HUES64 (cell line): ENCODE results near the gene ALDH8A1.

ENCODE experiments used
- H3K27ac ChIP-seq: 2 replicates; pipeline ENCODE4 v1.7.0; 2013; ENCODE audit warnings: low read depth, low read length, inconsistent platforms
- H3K27me3 ChIP-seq: 2 replicates; pipeline ENCODE4 v1.6.1; 2013; ENCODE audit warnings: mild to moderate bottlenecking, low read length; ENCODE audit not compliant: insufficient read depth
- H3K36me3 ChIP-seq: 2 replicates; pipeline ENCODE4 v1.6.1; 2013; ENCODE audit warnings: mild to moderate bottlenecking, low read length; ENCODE audit not compliant: insufficient read depth
- H3K4me1 ChIP-seq: 2 replicates; pipeline ENCODE4 v1.6.1; 2013; ENCODE audit warnings: mild to moderate bottlenecking, low read length, moderate library complexity; ENCODE audit not compliant: insufficient read depth
- H3K4me3 ChIP-seq: 2 replicates; pipeline ENCODE4 v1.5.1; 2013; ENCODE audit warnings: mild to moderate bottlenecking, low read length, moderate library complexity
- H3K9ac ChIP-seq: 2 replicates; pipeline ENCODE4 v1.6.1; 2013; ENCODE audit warnings: mild to moderate bottlenecking, low read depth, low read length
- H3K9me3 ChIP-seq: 2 replicates; pipeline ENCODE4 v1.6.1; 2013; ENCODE audit warnings: low read depth, low read length; ENCODE audit not compliant: insufficient read depth
- WGBS: fragments of 150-250, 120-280 bp; methylation state at CpG from one replicate; pipeline ENCODE4 v1.1.7; 2013; ENCODE audit warnings: missing lambda C conversion rate; 5-methylcytosine and 5-hydroxymethylcytosine counted together

ALDH8A1 gene

DNA sequence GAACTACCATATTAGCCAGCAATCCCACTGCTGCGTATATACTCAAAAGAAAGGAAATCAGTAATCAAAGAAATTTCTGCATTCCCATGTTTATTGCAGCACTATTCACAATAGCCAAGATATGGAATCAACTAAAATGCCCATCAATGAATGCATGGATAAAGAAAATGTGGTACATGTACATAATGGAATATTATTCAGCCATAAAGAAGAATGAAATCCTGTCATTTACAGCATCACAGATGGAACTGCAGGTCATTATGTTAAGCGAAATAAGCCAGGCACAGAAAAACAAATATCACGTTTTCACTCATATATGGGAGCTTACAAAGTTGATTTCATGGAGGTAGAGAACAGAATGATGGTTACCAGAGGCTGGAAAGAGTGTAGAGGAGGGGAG is 65.1 kb downstream of the ALDH8A1 start:
- Histone ChIP-seq H3K4me3 (no peak overlapping the region), H3K9ac (no peak overlapping the region), H3K27me3 (no peaks in the 10 kb centered on the region), H3K4me1 (no peaks in the 10 kb centered on the region), H3K27ac (no peak overlapping the region), H3K9me3 (no peaks in the 10 kb centered on the region), H3K36me3 (no peaks in the 10 kb centered on the region)
- WGBS, result 95% methylated on average over 3 of the region's 3 CpGs

DNA sequence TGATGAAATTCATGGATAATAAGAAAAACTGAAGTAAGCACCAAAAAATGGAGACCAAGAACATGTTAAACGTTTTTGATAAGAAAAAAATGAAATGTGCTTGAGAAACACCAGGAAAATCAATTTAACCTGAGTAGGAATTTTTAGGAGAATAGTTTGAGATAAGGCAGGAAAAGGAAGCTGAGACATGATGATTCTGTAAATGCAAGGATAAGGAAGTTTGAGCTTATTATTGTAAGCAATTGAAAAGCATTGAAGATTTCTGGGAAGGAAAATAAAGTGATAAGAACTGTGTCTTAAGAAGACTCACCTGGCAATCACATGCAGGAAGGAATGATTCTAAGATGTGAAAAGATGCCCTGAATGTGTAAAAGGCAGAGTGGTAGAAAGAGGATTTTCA is 66.6 kb downstream of the ALDH8A1 start:
- H3K4me1 ChIP-seq, result no peaks in the 10 kb centered on the region
- 76% methylated on average over 1 of the region's 1 CpG for WGBS
- no peaks in the 10 kb centered on the region for H3K36me3 ChIP-seq
- H3K27me3 ChIP-seq, result no peaks in the 10 kb centered on the region
- no peak overlapping the region for H3K27ac ChIP-seq
- H3K4me3 ChIP-seq, result no peak overlapping the region
- no peaks in the 10 kb centered on the region for H3K9me3 ChIP-seq
- H3K9ac ChIP-seq, result no peak overlapping the region

DNA sequence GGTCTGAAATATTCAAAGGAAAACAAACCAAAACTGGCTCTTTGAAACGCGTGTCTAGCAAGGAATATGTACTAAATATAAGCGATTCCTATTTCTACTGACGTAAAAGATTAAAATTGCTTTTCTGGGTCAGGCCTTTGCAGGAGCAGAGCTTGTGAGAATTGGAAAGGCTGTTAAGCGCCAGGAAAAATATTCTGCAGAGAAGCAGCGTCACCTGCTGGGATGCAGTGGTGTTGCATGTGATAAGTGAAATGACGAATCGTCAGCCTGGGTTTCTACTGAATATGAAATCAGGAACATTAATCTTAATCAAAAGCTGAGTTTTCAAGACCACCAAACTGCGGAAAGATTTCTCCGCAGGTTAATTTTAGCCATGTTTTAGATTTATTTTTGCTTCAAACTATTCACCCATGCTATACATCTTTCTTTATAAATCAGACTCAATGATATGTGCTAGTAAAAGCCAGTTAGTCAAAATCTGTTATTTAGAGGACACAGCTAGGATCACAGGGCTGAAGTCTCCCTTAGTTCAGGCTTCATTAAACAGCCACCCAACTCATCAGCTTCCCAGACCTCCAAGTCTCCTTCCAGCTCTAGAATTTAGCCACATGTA is 67.4 kb downstream of the ALDH8A1 start:
- H3K4me1 ChIP-seq, result no peaks in the 10 kb centered on the region
- H3K27me3 ChIP-seq, result no peaks in the 10 kb centered on the region
- H3K27ac ChIP-seq, result no peak overlapping the region
- WGBS, result 23% methylated on average over 10 of the region's 10 CpGs
- no peak overlapping the region for H3K9ac ChIP-seq
- no peaks in the 10 kb centered on the region for H3K9me3 ChIP-seq
- H3K36me3 ChIP-seq, result no peaks in the 10 kb centered on the region
- H3K4me3 ChIP-seq, result no peak overlapping the region

DNA sequence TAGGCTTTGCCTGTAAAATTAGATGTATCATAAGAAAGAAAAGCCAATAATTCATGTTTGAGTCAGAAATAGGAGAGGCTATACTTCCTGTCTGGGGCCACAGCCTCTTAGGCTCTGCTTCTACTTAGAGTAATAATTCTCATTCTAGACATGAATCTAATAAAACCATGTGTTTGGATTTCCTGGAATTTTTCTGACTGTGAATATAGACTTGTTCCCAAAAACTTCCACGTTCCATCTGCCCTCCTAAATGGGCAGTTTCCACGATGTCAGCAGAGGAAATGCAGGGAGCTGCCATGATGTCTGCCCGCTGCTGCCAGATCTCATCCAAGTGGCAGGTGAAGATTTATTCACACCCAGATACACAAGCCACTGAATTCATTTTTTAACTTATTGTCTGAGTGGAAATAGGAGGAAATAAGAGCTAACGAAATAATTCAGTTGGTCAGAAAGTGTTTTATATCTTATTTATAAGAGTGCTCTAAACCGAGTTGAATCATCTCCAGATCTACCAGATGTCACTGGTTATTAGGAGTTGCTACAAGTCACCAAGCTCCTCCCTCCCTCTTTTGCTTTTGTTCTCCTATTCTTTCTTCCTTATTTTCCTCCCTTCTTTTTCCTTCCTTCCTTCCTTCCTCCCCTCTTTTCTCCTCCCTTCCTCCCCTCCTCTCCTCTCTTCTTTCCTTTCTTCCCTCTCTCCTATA is 69.3 kb downstream of the ALDH8A1 start:
- H3K9ac ChIP-seq, result no peak overlapping the region
- H3K27ac ChIP-seq, result no peak overlapping the region
- WGBS, result 90% methylated on average over 4 of the region's 5 CpGs
- H3K4me3 ChIP-seq, result no peak overlapping the region
- H3K4me1 ChIP-seq, result no peaks in the 10 kb centered on the region
- no peaks in the 10 kb centered on the region for H3K36me3 ChIP-seq
- H3K9me3 ChIP-seq, result peaks cover 5% of the 10 kb centered on the region; the same call in 1 of the 2 replicates
- H3K27me3 ChIP-seq, result no peaks in the 10 kb centered on the region

DNA sequence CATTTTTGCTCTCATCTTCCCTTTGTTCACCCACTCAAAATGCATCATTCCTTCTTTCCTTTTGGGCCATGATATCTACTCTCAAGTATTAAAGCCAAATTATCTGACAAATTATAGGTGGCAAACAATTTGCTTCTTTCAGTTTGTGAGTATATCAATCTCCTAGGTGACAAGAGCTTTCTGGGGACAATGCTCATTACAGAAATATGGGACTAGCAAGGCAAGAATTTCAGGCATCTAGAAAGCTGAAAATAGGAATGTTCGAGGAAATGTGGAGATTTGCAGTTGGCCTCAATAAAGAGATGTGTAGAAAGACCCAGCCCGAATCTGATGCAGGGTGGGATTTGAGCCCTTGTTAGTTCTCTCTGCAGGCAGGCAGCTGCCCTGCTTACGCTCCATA is 71.8 kb downstream of the ALDH8A1 start:
- Histone ChIP-seq H3K4me3 (no peak overlapping the region), H3K9ac (no peak overlapping the region), H3K4me1 (no peaks in the 10 kb centered on the region), H3K27ac (no peak overlapping the region), H3K36me3 (no peaks in the 10 kb centered on the region), H3K27me3 (no peaks in the 10 kb centered on the region), H3K9me3 (peaks cover 13% of the 10 kb centered on the region; the same call in 1 of the 2 replicates)
- WGBS, result 89% methylated on average over 3 of the region's 3 CpGs

DNA sequence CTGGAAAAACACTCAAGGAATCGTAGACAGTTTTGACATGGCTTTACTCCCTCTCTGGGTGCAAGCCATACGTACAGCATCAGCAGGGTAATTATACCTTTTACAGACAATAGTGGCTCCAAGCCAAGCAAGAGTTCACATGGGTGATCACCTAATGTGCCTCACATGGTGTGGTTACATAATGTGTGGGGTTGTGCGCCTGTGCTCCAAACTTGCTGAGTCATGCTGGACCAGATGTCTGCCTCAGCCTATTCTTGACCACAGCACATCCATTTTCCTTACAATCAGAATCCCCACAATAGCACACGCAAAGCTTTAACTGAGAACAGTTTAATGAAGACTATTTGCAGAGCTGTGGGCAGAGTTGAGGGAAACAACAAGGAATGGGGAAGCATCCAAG is 74.5 kb downstream of the ALDH8A1 start:
- H3K36me3 ChIP-seq, result no peaks in the 10 kb centered on the region
- WGBS, result 97% methylated on average over 4 of the region's 4 CpGs
- no peak overlapping the region for H3K9ac ChIP-seq
- H3K4me3 ChIP-seq, result no peak overlapping the region
- peaks cover 13% of the 10 kb centered on the region; the same call in 1 of the 2 replicates for H3K9me3 ChIP-seq
- H3K27ac ChIP-seq, result no peak overlapping the region
- no peaks in the 10 kb centered on the region for H3K27me3 ChIP-seq
- no peaks in the 10 kb centered on the region for H3K4me1 ChIP-seq

DNA sequence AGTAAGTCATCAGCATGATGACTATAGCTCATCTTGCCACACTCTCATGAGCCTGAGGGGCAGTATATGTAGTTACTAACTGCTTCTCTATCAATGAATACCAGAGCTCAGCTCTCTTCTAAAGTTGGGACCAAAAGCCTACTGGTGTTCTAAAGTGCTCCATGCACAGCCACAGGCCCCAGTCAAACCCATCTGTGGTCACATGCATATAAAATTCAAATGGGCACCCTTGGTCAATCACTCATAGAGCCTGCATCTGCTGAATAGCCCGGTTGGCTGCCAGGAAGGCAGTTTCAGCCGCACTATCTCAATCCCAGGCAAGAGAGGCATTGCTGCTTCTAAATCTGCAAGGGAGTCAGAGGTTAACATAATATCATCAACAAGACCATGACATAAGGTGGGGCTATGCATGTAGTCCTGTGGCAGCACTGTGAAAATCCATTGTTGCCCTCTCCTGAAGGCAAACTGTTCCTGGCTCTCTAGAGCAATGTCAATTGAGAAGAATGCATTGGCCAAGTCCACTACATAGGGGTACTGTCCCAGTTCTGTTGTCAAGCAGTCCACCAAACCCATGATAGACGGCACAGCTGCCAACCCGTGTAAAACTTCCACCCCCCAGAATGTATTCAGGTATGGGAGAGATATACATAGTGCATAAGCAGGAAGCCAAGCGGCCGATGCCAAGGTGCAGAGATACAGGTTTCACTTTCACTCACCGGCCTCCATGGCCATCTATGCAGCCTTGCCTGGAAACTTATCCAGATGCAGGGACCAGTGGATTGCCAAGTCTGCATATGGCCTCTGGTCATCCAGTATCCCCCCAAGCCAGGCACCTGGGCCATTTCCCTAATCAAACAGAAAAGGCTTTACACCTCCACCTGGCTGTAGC is 76.2 kb downstream of the ALDH8A1 start:
- Histone ChIP-seq H3K27ac (no peak overlapping the region), H3K36me3 (no peaks in the 10 kb centered on the region), H3K9ac (no peak overlapping the region), H3K4me1 (no peaks in the 10 kb centered on the region), H3K27me3 (no peaks in the 10 kb centered on the region), H3K9me3 (peaks cover 13% of the 10 kb centered on the region; the same call in 1 of the 2 replicates), H3K4me3 (no peak overlapping the region)
- 99% methylated on average over 7 of the region's 7 CpGs for WGBS

DNA sequence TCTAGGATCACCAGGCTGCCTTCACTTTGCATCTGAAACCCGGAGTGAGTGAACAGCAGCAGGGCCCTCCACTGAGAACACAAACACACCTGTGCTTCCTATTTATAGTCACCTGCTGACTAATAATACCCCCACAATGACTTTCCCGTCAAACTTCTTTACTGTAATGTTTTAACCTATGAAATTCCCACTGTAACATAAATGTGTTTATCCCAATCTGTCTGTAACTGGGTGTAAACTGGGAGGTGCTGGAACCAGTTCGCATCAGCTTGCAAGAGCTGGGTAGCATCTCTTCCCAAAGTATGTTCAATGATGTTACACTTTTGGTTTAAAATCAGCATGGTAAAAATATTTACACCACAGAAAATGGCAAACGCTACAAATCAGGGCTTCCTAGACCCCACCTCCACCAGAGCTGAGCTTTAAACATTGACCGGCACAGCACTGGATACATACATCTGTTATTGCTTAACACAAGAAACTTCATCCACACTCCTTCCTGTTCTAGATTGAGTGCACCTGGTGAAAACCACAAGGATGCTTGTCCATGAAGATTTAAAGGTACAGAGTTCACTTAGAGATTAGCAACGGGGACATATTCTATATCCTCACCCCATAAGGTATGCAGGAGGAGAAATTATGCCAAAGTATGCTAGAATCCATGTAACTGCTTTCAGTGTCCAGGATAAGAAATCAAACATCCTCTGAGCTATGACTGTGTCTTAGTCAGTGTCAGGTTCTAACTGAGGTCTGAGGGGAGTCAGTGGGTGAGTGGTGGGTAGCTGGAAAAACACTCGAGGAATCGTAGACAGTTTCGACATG is 79.0 kb downstream of the ALDH8A1 start:
- Histone ChIP-seq H3K9me3 (peaks cover 11% of the 10 kb centered on the region; the same call in 1 of the 2 replicates), H3K9ac (no peak overlapping the region), H3K36me3 (no peaks in the 10 kb centered on the region), H3K4me3 (no peak overlapping the region), H3K27me3 (no peaks in the 10 kb centered on the region), H3K27ac (no peak overlapping the region), H3K4me1 (no peaks in the 10 kb centered on the region)
- 86% methylated on average over 8 of the region's 9 CpGs for WGBS

DNA sequence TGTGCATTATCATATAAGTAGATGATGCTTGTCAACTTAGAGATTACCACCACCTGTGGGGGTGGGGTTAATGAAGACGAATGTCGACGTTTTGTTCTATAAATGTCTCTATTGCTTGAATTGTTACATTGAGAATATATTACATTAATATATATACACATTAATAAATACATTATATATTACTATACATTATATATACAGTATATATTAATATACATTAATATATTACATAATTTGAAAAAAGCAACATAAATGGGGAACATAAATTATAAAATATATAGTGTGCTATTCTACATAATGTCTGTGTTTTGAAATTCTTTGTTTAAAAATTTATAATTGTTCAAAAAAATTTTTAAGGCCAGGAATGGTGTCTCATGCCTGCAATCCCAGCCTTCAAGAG is 81.1 kb downstream of the ALDH8A1 start:
- Histone ChIP-seq H3K27ac (no peak overlapping the region), H3K9me3 (no peaks in the 10 kb centered on the region), H3K36me3 (no peaks in the 10 kb centered on the region), H3K4me3 (no peak overlapping the region), H3K4me1 (no peaks in the 10 kb centered on the region), H3K27me3 (no peaks in the 10 kb centered on the region), H3K9ac (no peak overlapping the region)
- WGBS, result no CpG with 5 or more reads among the region's 3 CpGs
